CD4-positive, alpha-beta T cell (primary cell): ENCODE data around the gene SLC31A1. TPM values are rescaled to one million over a fixed set of nuclear protein-coding genes. Genes with fewer than 3 reads are reported as not detected.

Source experiments
- ATAC-seq: fragments of 200-7000 bp; cut with Tn5 transposase; one replicate; pipeline ENCODE4 v1.10.0; 2022; ENCODE audit warnings: mild to moderate bottlenecking; ENCODE audit not compliant: poor library complexity
- CTCF ChIA-PET: fragments of 350-600 bp; sonication (Branson Sonifier 250); formaldehyde crosslinking; loops from one replicate; lab custom pipeline; 2021; ENCODE audit warnings: antibody characterized with exemption, inconsistent platforms; lab: Charles Lee
- POLR2A ChIA-PET: fragments of 350-600 bp; sonication (Branson Sonifier 250); formaldehyde crosslinking; loops from one replicate; lab custom pipeline; 2021; ENCODE audit warnings: antibody characterized with exemption, inconsistent platforms; lab: Charles Lee
- DNase-seq, 14 experiments: peaks; one replicate each; pipeline ENCODE4 v3.0.0-alpha.2; 2013 to 2020; ENCODE audit warnings: mixed read lengths in 2 of 14
- H3K27ac ChIP-seq, 2 donors: one replicate each; pipeline versions ENCODE4 v1.5.1 to v1.7.0; 2013; ENCODE audit warnings: low read length in 2 of 2, low read depth in 1 of 2, mild to moderate bottlenecking in 1 of 2
- H3K27me3 ChIP-seq, 2 experiments: 1 replicate in 1 of 2; 2 replicates in 1 of 2; pipeline versions ENCODE4 v1.6.1 to v1.7.0; 2013; ENCODE audit warnings: low read length in 2 of 2, control low read depth in 1 of 2, mild to moderate bottlenecking in 1 of 2, moderate library complexity in 1 of 2; ENCODE audit not compliant: insufficient read depth in 2 of 2, control insufficient read depth in 1 of 2
- H3K36me3 ChIP-seq: one replicate; pipeline ENCODE4 v1.6.1; 2013; ENCODE audit warnings: low read length, control low read depth; ENCODE audit not compliant: insufficient read depth
- H3K4me1 ChIP-seq: one replicate; pipeline ENCODE4 v1.6.1; 2013; ENCODE audit warnings: low read length, control low read depth; ENCODE audit not compliant: insufficient read depth
- H3K4me3 ChIP-seq: one replicate; pipeline ENCODE4 v1.5.1; 2013; ENCODE audit warnings: mild to moderate bottlenecking, low read length, moderate library complexity
- H3K9me3 ChIP-seq, 2 experiments: 1 replicate in 1 of 2; 2 replicates in 1 of 2; pipeline versions ENCODE4 v1.6.1 to v1.7.0; 2013; ENCODE audit warnings: low read length in 2 of 2, mild to moderate bottlenecking in 2 of 2, control low read depth in 1 of 2, moderate library complexity in 1 of 2; ENCODE audit not compliant: control insufficient read depth in 1 of 2, insufficient read depth in 1 of 2
- H3K27ac Mint-ChIP-seq: one replicate; pipeline ENCODE4 v1.8.0; 2020; ENCODE audit warnings: mixed read lengths
- H3K27me3 Mint-ChIP-seq: one replicate; pipeline ENCODE4 v1.8.0; 2021; ENCODE audit warnings: mixed read lengths
- H3K36me3 Mint-ChIP-seq: one replicate; pipeline ENCODE4 v1.8.0; 2021; ENCODE audit warnings: low read depth, mixed read lengths
- H3K4me1 Mint-ChIP-seq: one replicate; pipeline ENCODE4 v1.8.0; 2021; ENCODE audit warnings: low read depth, mixed read lengths
- H3K4me3 Mint-ChIP-seq: one replicate; pipeline ENCODE4 v1.8.0; 2020; ENCODE audit warnings: mild to moderate bottlenecking, mixed read lengths
- H3K9me3 Mint-ChIP-seq: one replicate; pipeline ENCODE4 v1.8.0; 2020; ENCODE audit warnings: mixed read lengths
- intact Hi-C, 2 experiments: fragments of 100-400 bp; cut with DNase I in 1 of 2; cut with micrococcal nuclease in 1 of 2; formaldehyde crosslinking; loops; one replicate each; pipeline versions ENCODE4 v1.15.1 to v1.9.0; 2023 to 2025; cut with DNase I, micrococcal nuclease
- total RNA-seq, 174 experiments: library from RNA in 2 of 174; stranded (reverse) in 2 of 174; gene quantifications; one replicate each; pipeline ENCODE4 v1.2.3 and lab custom pipeline; 2021 to 2026
- TF ChIP-seq, protein P1 (sequence below): fragments of 200-600 bp; IDR thresholded peaks from one replicate; pipeline ENCODE4 v1.8.0; 2022; ENCODE audit warnings: antibody characterized with exemption, mild to moderate bottlenecking

The SLC31A1 gene
- total RNA-seq, 2 experiments from 2014 or later = 12.1 to 12.3 TPM

DNA sequence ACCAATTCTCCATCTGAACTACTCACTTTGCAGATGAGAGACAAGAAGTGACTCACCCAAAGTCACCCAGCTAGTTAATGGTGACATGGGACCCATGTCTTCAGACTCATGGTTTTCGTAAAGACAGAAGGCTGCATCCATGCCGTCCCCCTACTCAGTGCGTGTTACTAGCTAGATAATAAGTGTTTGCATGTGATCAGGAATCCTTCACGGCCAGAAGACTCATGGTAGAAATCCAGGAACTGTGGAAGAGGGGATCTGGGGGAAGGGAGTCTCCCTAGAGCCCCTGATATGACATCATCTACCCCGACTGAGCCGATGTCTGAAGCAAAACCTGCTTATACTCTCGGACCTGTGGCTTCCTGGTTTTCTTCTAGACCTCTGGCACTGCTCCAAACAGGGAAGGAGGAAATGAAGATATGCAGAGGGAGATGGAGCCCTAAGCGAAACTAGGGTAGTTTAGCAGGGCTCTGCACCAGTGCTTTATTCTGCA lies 78.5 kb downstream of the SLC31A1 start:
- H3K9me3 Mint-ChIP-seq = no peaks in the 10 kb centered on the region
- no peak overlapping the region for H3K27ac Mint-ChIP-seq
- Histone ChIP-seq H3K27me3 (no peaks in the 10 kb centered on the region), H3K4me1 (no peaks in the 10 kb centered on the region), H3K9me3 (no peaks in the 10 kb centered on the region), H3K4me3 (no peak overlapping the region), H3K36me3 (no peaks in the 10 kb centered on the region), H3K27ac (no peak overlapping the region)
- H3K4me1 Mint-ChIP-seq = no peaks in the 10 kb centered on the region
- DNase-seq = peak in 3 of 14 experiments; percentile 5 to 23 (median 22)
- no peak overlapping the region for H3K4me3 Mint-ChIP-seq
- ChIA-PET POLR2A (no interaction called here), CTCF (no interaction called here)
- no peaks in the 10 kb centered on the region for H3K36me3 Mint-ChIP-seq
- H3K27me3 Mint-ChIP-seq = no peaks in the 10 kb centered on the region
- intact Hi-C loops = no loop called here
- TF ChIP-seq, protein P1, sequence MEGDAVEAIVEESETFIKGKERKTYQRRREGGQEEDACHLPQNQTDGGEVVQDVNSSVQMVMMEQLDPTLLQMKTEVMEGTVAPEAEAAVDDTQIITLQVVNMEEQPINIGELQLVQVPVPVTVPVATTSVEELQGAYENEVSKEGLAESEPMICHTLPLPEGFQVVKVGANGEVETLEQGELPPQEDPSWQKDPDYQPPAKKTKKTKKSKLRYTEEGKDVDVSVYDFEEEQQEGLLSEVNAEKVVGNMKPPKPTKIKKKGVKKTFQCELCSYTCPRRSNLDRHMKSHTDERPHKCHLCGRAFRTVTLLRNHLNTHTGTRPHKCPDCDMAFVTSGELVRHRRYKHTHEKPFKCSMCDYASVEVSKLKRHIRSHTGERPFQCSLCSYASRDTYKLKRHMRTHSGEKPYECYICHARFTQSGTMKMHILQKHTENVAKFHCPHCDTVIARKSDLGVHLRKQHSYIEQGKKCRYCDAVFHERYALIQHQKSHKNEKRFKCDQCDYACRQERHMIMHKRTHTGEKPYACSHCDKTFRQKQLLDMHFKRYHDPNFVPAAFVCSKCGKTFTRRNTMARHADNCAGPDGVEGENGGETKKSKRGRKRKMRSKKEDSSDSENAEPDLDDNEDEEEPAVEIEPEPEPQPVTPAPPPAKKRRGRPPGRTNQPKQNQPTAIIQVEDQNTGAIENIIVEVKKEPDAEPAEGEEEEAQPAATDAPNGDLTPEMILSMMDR = no peak
- no peak for ATAC-seq

DNA sequence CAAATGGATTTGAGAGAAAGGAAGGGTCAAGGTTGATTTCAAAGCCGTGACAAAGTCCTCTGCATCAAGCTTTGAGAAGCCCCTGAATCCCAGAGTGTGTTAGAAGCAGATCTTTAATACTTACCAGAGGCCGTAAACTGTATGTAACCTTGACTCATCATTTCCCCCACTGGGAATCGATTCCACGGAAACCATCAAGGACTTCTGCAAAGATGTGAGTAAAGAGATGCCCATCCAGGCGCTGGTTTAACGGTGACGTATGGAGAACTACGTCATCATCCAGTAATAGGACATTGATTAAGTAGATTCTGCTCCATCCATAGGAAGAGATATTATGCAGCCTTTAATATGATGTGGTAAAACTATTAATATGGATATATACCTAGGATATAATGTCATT lies 80.2 kb downstream of the SLC31A1 start:
- Mint-ChIP-seq H3K4me1 (no peaks in the 10 kb centered on the region), H3K27me3 (no peaks in the 10 kb centered on the region), H3K4me3 (no peak overlapping the region), H3K27ac (no peak overlapping the region), H3K36me3 (no peaks in the 10 kb centered on the region), H3K9me3 (no peaks in the 10 kb centered on the region)
- no peak overlapping the region for H3K27ac ChIP-seq
- no peaks in the 10 kb centered on the region for H3K27me3 ChIP-seq
- intact Hi-C loops = no loop called here
- ChIA-PET CTCF (no interaction called here), POLR2A (no interaction called here)
- H3K9me3 ChIP-seq = no peaks in the 10 kb centered on the region
- no peaks in the 10 kb centered on the region for H3K36me3 ChIP-seq
- H3K4me3 ChIP-seq = no peak overlapping the region
- no peaks in the 10 kb centered on the region for H3K4me1 ChIP-seq
- no peak for ATAC-seq
- TF ChIP-seq, protein P1 = no peak
- DNase-seq = no peak

DNA sequence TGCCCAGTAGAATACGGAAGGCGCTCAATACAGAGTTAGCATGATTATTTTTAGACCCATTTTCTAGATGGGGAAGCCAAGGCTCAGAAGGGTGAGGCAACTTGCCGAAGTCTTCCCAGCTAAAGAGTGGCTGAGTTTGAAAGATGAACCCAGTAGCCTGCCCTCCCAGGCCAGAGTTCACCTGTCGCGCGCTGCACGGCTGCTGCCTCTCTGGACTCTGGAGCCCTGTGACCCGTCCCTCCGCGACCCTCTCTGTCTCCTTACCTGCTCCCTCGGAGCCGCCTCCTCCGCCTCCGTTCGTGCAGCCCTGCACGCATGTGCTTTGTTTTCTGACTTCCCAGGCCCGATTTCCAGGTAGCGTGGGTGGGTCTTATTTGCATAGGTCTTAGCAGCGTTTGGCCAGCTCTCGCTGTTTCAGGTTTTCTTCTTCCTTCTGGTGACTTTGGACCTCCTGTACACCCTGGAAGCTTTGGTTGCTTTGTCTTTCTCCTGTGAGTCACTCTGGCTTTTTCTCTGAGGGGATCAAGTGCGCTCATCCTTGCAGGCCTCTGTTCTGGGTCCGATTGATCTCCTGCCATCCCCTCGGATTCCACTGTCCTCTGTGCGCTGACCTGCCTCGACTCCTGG lies 81.6 kb downstream of the SLC31A1 start, which contains the start of gene RNF183:
RNF183 (minus strand) TSS at position 585 of the 627 bp plus-strand sequence. CDS start 5,192 bp downstream, outside the sequence.
- ChIA-PET POLR2A (no interaction called here), CTCF (no interaction called here)
- no peaks in the 10 kb centered on the region for H3K4me1 Mint-ChIP-seq
- no peaks in the 10 kb centered on the region for H3K27me3 Mint-ChIP-seq
- Histone ChIP-seq H3K4me1 (no peaks in the 10 kb centered on the region), H3K4me3 (no peak within 1 kb of the TSS), H3K9me3 (no peaks in the 10 kb centered on the region), H3K36me3 (no peaks in the 10 kb centered on the region), H3K27ac (no peak within 1 kb of the TSS), H3K27me3 (no peaks in the 10 kb centered on the region)
- H3K9me3 Mint-ChIP-seq = no peaks in the 10 kb centered on the region
- intact Hi-C loops = no loop called here
- TF ChIP-seq, protein P1 = no peak
- H3K4me3 Mint-ChIP-seq = no peak within 1 kb of the TSS
- DNase-seq (no peak), ATAC-seq (no peak)
- no peaks in the 10 kb centered on the region for H3K36me3 Mint-ChIP-seq
- no peak within 1 kb of the TSS for H3K27ac Mint-ChIP-seq
